CD4-positive, alpha-beta memory T cell (primary cell): Measurements from ENCODE around the gene MAD1L1. TPM values are rescaled to one million over a fixed set of nuclear protein-coding genes. Genes with fewer than 3 reads are reported as not detected.

ENCODE experiments used
- CTCF ChIA-PET: fragments of 350-600 bp; sonication (Branson Sonifier 250); formaldehyde crosslinking; loops from one replicate; lab custom pipeline; 2021; ENCODE audit warnings: inconsistent platforms; ENCODE audit not compliant: partially characterized antibody; lab: Charles Lee
- POLR2A ChIA-PET: fragments of 350-600 bp; sonication (Branson Sonifier 250); formaldehyde crosslinking; loops from one replicate; lab custom pipeline; 2021; ENCODE audit not compliant: partially characterized antibody; lab: Charles Lee
- DNase-seq, 5 donors: peaks; one replicate each; pipeline versions ENCODE4 v3.0.0 to v3.0.0-alpha.2; 2020 to 2022; ENCODE audit warnings: mixed read lengths in 1 of 5
- H3K27ac ChIP-seq: one replicate; pipeline ENCODE4 v1.7.0; 2013; ENCODE audit warnings: low read depth, low read length
- H3K27me3 ChIP-seq: 2 replicates; pipeline ENCODE4 v1.7.0; 2013; ENCODE audit warnings: mild to moderate bottlenecking, low read length, moderate library complexity; ENCODE audit not compliant: insufficient read depth
- H3K36me3 ChIP-seq: 2 replicates; pipeline ENCODE4 v1.7.0; 2013; ENCODE audit warnings: mild to moderate bottlenecking, low read length, moderate library complexity; ENCODE audit not compliant: insufficient read depth
- H3K4me1 ChIP-seq: 2 replicates; pipeline ENCODE4 v1.7.0; 2013; ENCODE audit warnings: mild to moderate bottlenecking, low read length, moderate library complexity; ENCODE audit not compliant: insufficient read depth
- H3K4me3 ChIP-seq, 2 donors: one replicate each; pipeline ENCODE4 v1.7.0; 2013; ENCODE audit warnings: low read length in 2 of 2, mild to moderate bottlenecking in 1 of 2
- H3K9me3 ChIP-seq, 2 donors: one replicate each; pipeline ENCODE4 v1.7.0; 2013; ENCODE audit warnings: low read length in 2 of 2, control low read depth in 1 of 2; ENCODE audit not compliant: control insufficient read depth in 1 of 2
- H3K27ac Mint-ChIP-seq, 7 donors: one replicate each; pipeline ENCODE4 v1.8.0; 2020 to 2021; ENCODE audit warnings: mixed read lengths in 7 of 7, mild to moderate bottlenecking in 6 of 7, inconsistent platforms in 3 of 7, moderate library complexity in 3 of 7
- H3K27me3 Mint-ChIP-seq, 2 donors: one replicate each; pipeline ENCODE4 v1.8.0; 2020 to 2021; ENCODE audit warnings: mixed read lengths in 2 of 2
- H3K36me3 Mint-ChIP-seq, 2 donors: one replicate each; pipeline ENCODE4 v1.8.0; 2020 to 2021; ENCODE audit warnings: mixed read lengths in 2 of 2, inconsistent platforms in 1 of 2, mild to moderate bottlenecking in 1 of 2
- H3K4me1 Mint-ChIP-seq, 4 donors: one replicate each; pipeline ENCODE4 v1.8.0; 2020 to 2021; ENCODE audit warnings: mixed read lengths in 4 of 4, mild to moderate bottlenecking in 1 of 4
- H3K4me3 Mint-ChIP-seq, 8 donors: one replicate each; pipeline ENCODE4 v1.8.0; 2020 to 2021; ENCODE audit warnings: mixed read lengths in 8 of 8, mild to moderate bottlenecking in 7 of 8, moderate library complexity in 6 of 8, inconsistent platforms in 3 of 8
- H3K9me3 Mint-ChIP-seq, 8 donors: one replicate each; pipeline ENCODE4 v1.8.0; 2020 to 2021; ENCODE audit warnings: mixed read lengths in 8 of 8, mild to moderate bottlenecking in 5 of 8, inconsistent platforms in 3 of 8, moderate library complexity in 1 of 8
- intact Hi-C: fragments of 100-400 bp; cut with micrococcal nuclease; formaldehyde crosslinking; loops from one replicate; pipeline ENCODE4 v1.15.1; 2023
- polyA plus RNA-seq, 2 donors: library from polyadenylated mRNA; unstranded; fragments of 300-500 nt; fragmentation: Illumina TruSeq; gene quantifications; one replicate each; pipeline ENCODE4 v1.2.3, GENCODE V29; 2021
- total RNA-seq, 2 experiments: library from RNA; stranded (reverse); gene quantifications; one replicate each; pipeline ENCODE4 v1.2.3, GENCODE V29; 2021

Gene MAD1L1
- total and polyA plus RNA-seq, 4 experiments from 2014 or later = 89.9 to 132 (median 110) TPM

GRCh38 chr7:2104716-2105115 is 128.0 kb downstream of the MAD1L1 start:
- Histone ChIP-seq H3K4me1 (peaks cover 19% of the 10 kb centered on the region), H3K27me3 (no peaks in the 10 kb centered on the region), H3K4me3 (no peak overlapping the region), H3K9me3 (no peaks in the 10 kb centered on the region), H3K36me3 (no peaks in the 10 kb centered on the region), H3K27ac (no peak overlapping the region)
- Mint-ChIP-seq H3K4me1 (peaks cover 14 to 23% (median 19%) of the 10 kb centered on the region in 4 donors), H3K4me3 (no peak overlapping the region), H3K27ac (peak overlapping the region in 1 of 7 donors; percentile 52), H3K9me3 (no peaks in the 10 kb centered on the region), H3K27me3 (no peaks in the 10 kb centered on the region), H3K36me3 (no peaks in the 10 kb centered on the region)
- DNase-seq = no peak
- ChIA-PET CTCF (interaction anchor here (1.1 to 1.3 kb wide), 2 partner anchors 15 to 91 kb away, joined by 6 read pairs; no protein-coding TSS in a partner anchor), POLR2A (interaction anchor here (1.5 kb wide), 1 partner anchor 15 kb away, joined by 3 read pairs; no protein-coding TSS in a partner anchor)
- intact Hi-C loops = loop anchor here (5.0 kb wide), 1 partner anchor 243 kb away; no protein-coding TSS in a partner anchor

DNA sequence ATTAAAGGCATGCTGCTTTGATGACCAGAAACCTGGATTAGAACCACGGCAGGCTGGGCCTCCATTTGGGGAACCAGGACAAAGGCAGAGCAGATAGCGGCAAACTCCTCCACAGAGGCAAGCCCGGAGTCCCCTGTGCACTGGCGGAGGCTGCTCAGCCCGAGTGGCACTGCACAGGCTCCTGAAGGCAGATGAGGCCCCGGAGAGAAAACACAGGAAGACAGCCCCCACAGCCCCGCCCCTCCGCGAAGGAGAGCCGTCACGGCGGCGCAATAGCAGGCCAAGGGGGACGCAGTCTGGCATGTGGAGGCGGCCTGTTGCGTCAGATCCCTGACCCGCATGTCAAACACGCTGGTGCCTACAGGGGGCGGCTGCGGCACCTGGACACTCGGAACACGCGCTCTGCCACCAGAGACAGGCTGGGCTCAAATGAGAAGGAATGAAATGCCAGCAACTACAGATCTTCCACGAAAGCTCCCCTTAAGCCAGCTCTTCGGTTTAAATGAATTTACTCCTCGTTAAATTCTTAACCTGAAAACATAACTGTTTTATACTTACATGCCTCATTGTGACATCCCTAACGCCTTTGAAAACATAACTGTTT is 128.5 kb downstream of the MAD1L1 start:
- no peaks in the 10 kb centered on the region for H3K27me3 ChIP-seq
- peak overlapping the region in 3 of 7 donors; percentile 15 to 53 (median 52) for H3K27ac Mint-ChIP-seq
- H3K9me3 ChIP-seq = no peaks in the 10 kb centered on the region
- peaks cover 16 to 28% (median 21%) of the 10 kb centered on the region in 4 donors for H3K4me1 Mint-ChIP-seq
- peak; percentile 22 to 56 (median 44) for DNase-seq
- CTCF ChIA-PET = interaction anchor here (1.1 to 1.3 kb wide), 2 partner anchors 16 to 91 kb away, joined by 6 read pairs; no protein-coding TSS in a partner anchor
- no peak overlapping the region for H3K4me3 ChIP-seq
- H3K36me3 Mint-ChIP-seq = no peaks in the 10 kb centered on the region
- peaks cover 24% of the 10 kb centered on the region for H3K4me1 ChIP-seq
- no peaks in the 10 kb centered on the region for H3K9me3 Mint-ChIP-seq
- POLR2A ChIA-PET = interaction anchor here (1.5 kb wide), 1 partner anchor 16 kb away, joined by 3 read pairs; no protein-coding TSS in a partner anchor
- H3K27me3 Mint-ChIP-seq = no peaks in the 10 kb centered on the region
- no peaks in the 10 kb centered on the region for H3K36me3 ChIP-seq
- H3K27ac ChIP-seq = no peak overlapping the region
- H3K4me3 Mint-ChIP-seq = peak overlapping the region in 2 of 8 donors; percentile 11 to 43
- intact Hi-C loops = loop anchor here (5.0 kb wide), 1 partner anchor 243 kb away; no protein-coding TSS in a partner anchor

DNA sequence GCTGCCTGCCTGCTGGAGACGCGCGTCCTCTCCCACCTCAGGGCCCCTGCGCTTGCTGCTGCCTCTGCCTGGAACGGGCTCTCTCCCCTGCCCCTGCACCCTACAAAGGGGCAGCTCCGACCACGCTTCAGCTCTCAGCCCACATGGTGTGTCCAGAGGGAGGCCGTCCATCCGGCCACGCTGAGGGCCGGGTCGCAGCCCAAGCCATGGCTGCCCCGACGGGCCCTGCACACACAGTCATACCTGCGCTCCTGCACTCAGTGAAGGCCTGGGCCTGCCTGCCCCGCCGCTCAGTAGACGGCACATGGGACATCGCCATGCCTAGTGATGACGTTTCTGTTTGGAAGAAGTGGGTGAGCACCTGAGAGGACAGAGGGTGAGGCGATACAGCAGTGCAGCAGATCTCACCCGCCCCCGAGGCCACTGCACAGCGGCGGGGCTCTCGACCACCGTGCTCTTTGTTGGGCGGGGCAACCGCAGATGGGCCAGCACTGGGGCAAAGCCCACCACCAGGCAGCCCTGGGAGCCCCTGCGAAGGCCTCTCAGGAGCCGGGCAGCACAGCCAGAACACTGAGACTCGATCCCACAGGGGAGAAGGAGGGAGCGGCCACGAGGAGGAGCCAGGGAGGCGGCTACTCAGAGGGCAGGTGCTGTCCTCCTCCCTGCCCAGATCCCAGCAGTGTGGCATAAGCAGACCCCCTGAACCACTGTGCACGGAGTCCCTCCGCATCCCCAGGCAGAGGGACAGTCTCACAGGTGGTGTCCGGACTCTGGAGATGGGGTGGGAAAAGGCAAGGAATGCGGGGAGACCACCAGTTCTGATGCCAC is 129.5 kb downstream of the MAD1L1 start:
- Histone ChIP-seq H3K4me1 (peaks cover 29% of the 10 kb centered on the region), H3K9me3 (no peaks in the 10 kb centered on the region), H3K36me3 (no peaks in the 10 kb centered on the region), H3K27ac (no peak overlapping the region), H3K27me3 (no peaks in the 10 kb centered on the region), H3K4me3 (no peak overlapping the region)
- Mint-ChIP-seq H3K27me3 (no peaks in the 10 kb centered on the region), H3K4me1 (peaks cover 19 to 37% (median 23%) of the 10 kb centered on the region in 4 donors), H3K9me3 (no peaks in the 10 kb centered on the region), H3K36me3 (no peaks in the 10 kb centered on the region), H3K27ac (peak overlapping the region in 1 of 7 donors; percentile 36), H3K4me3 (no peak overlapping the region)
- ChIA-PET CTCF (no interaction called here), POLR2A (interaction anchor here (1.5 kb wide), 1 partner anchor 17 kb away, joined by 3 read pairs; no protein-coding TSS in a partner anchor)
- no peak for DNase-seq
- intact Hi-C loops = loop anchor here (5.0 kb wide), 1 partner anchor 244 kb away; no protein-coding TSS in a partner anchor

DNA sequence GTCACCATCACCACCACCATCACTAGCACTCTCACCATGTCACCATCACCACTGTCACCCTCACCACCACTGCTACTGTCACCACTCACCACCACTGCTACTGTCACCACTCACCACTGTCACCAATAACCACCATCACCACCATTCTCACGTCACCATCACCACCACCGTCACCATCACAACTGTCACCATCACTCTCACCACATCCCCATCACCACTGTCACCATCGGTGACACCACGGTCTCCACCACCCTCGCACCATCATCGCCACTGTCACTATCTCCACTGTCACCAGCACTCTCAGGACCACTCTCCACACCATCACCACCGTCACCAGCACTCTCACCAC is 130.4 kb downstream of the MAD1L1 start:
- peaks cover 0 to 2% (median 0%) of the 10 kb centered on the region in 8 donors for H3K9me3 Mint-ChIP-seq
- POLR2A ChIA-PET = no interaction called here
- Histone ChIP-seq H3K9me3 (no peaks in the 10 kb centered on the region), H3K36me3 (no peaks in the 10 kb centered on the region), H3K27me3 (no peaks in the 10 kb centered on the region), H3K27ac (no peak overlapping the region), H3K4me3 (no peak overlapping the region), H3K4me1 (peaks cover 29% of the 10 kb centered on the region)
- H3K36me3 Mint-ChIP-seq = no peaks in the 10 kb centered on the region
- H3K27me3 Mint-ChIP-seq = no peaks in the 10 kb centered on the region
- CTCF ChIA-PET = no interaction called here
- peak overlapping the region in 4 of 7 donors; percentile 12 to 81 (median 52) for H3K27ac Mint-ChIP-seq
- H3K4me3 Mint-ChIP-seq = no peak overlapping the region
- H3K4me1 Mint-ChIP-seq = peaks cover 19 to 41% (median 25%) of the 10 kb centered on the region in 4 donors
- intact Hi-C loops = loop anchor here (5.0 kb wide), 1 partner anchor 245 kb away; no protein-coding TSS in a partner anchor
- no peak for DNase-seq

DNA sequence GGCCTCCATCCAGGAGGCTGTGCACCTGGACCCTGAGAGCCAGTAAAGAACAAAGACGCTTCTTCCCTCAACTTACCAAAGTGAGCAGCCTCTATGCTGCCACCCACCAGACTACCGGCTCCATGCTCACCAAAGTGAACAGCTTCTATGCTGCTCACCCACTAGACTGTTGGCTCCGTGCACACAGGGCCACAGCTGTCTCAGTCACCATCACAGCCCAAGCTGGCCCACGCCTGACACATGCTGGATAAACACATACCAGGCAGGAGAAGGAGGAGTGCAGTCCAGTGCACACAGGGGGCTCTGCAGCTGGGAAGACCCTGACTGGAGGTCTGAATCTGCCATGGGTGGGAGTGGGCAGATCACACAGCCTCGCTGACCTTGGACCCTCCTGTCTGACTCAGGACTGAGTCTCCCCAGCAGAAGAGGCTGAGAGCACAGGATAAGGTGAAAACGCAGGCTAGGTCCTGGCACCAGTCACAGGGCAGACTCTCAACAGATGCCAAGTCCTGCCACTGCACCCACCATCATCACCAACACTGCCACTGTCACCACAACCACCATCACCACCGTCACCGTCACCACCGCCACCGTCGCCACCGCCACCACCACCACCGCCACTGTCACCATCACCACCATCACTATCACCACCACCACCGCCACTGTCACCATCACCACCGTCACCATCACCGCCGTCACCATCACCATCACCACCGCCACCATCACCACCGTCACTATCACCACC is 130.9 kb downstream of the MAD1L1 start:
- no peak overlapping the region for H3K4me3 Mint-ChIP-seq
- no peaks in the 10 kb centered on the region for H3K27me3 Mint-ChIP-seq
- H3K9me3 Mint-ChIP-seq = peaks cover 0 to 3% (median 0%) of the 10 kb centered on the region in 8 donors
- Histone ChIP-seq H3K9me3 (no peaks in the 10 kb centered on the region), H3K4me1 (peaks cover 29% of the 10 kb centered on the region), H3K36me3 (no peaks in the 10 kb centered on the region), H3K4me3 (no peak overlapping the region), H3K27me3 (no peaks in the 10 kb centered on the region), H3K27ac (no peak overlapping the region)
- no peak for DNase-seq
- H3K36me3 Mint-ChIP-seq = no peaks in the 10 kb centered on the region
- intact Hi-C loops = loop anchor here (5.0 kb wide), 1 partner anchor 245 kb away; no protein-coding TSS in a partner anchor
- ChIA-PET CTCF (no interaction called here), POLR2A (no interaction called here)
- peaks cover 19 to 43% (median 25%) of the 10 kb centered on the region in 4 donors for H3K4me1 Mint-ChIP-seq
- H3K27ac Mint-ChIP-seq = peak overlapping the region in 4 of 7 donors; percentile 12 to 81 (median 24)

- no peaks in the 10 kb centered on the region for H3K9me3 ChIP-seq
- no peaks in the 10 kb centered on the region for H3K36me3 ChIP-seq
- Mint-ChIP-seq H3K4me3 (peak overlapping the region in 1 of 8 donors; percentile 22), H3K4me1 (peaks cover 19 to 43% (median 25%) of the 10 kb centered on the region in 4 donors), H3K27ac (peak overlapping the region in 4 of 7 donors; percentile 16 to 81 (median 69)), H3K36me3 (no peaks in the 10 kb centered on the region), H3K27me3 (no peaks in the 10 kb centered on the region), H3K9me3 (peaks cover 0 to 3% (median 0%) of the 10 kb centered on the region in 8 donors)
- no peak overlapping the region for H3K27ac ChIP-seq
- intact Hi-C loops = loop anchor here (5.0 kb wide), 1 partner anchor 247 kb away; no protein-coding TSS in a partner anchor
- H3K4me1 ChIP-seq = peaks cover 29% of the 10 kb centered on the region
- no peak overlapping the region for H3K4me3 ChIP-seq
- POLR2A ChIA-PET = no interaction called here
- no peaks in the 10 kb centered on the region for H3K27me3 ChIP-seq
- CTCF ChIA-PET = no interaction called here
- DNase-seq = no peak
Observed at GRCh38 chr7:2100278-2101208, 132.2 kb downstream of the MAD1L1 start.
